Endothelial cell of umbilical vein (primary cell): ENCODE results near the gene TNFRSF12A.

ENCODE experiments used
- CTCF ChIP-seq, 2 donors: IDR thresholded peaks; 1 replicate in 1 of 2; 2 replicates in 1 of 2; pipeline ENCODE4 v1.5.1; 2011; ENCODE audit warnings: low read length in 2 of 2, mild to moderate bottlenecking in 2 of 2, moderate library complexity in 2 of 2, control low read depth in 1 of 2, inconsistent platforms in 1 of 2, low read depth in 1 of 2; ENCODE audit not compliant: insufficient read depth in 1 of 2; ENCODE audit errors: extremely low read depth in 1 of 2
- EZH2 ChIP-seq: IDR thresholded peaks from 2 replicates; pipeline ENCODE4 v1.6.1; 2012; ENCODE audit warnings: borderline replicate concordance, low read depth, mild to moderate bottlenecking, moderate library complexity, low read length, inconsistent platforms; ENCODE audit not compliant: severe bottlenecking
- FOS ChIP-seq: IDR thresholded peaks from 2 replicates; pipeline ENCODE4 v1.6.1; 2011; ENCODE audit warnings: mild to moderate bottlenecking, low read length, moderate library complexity, borderline replicate concordance; ENCODE audit not compliant: insufficient read depth
- MYC ChIP-seq: IDR thresholded peaks from one replicate; pipeline ENCODE4 v1.6.1; 2011; ENCODE audit warnings: mild to moderate bottlenecking, low read depth, low read length
- POLR2A ChIP-seq: IDR thresholded peaks from 2 replicates; pipeline ENCODE4 v1.6.1; 2012; ENCODE audit warnings: low read depth, mild to moderate bottlenecking, control low read depth, low read length

DNA sequence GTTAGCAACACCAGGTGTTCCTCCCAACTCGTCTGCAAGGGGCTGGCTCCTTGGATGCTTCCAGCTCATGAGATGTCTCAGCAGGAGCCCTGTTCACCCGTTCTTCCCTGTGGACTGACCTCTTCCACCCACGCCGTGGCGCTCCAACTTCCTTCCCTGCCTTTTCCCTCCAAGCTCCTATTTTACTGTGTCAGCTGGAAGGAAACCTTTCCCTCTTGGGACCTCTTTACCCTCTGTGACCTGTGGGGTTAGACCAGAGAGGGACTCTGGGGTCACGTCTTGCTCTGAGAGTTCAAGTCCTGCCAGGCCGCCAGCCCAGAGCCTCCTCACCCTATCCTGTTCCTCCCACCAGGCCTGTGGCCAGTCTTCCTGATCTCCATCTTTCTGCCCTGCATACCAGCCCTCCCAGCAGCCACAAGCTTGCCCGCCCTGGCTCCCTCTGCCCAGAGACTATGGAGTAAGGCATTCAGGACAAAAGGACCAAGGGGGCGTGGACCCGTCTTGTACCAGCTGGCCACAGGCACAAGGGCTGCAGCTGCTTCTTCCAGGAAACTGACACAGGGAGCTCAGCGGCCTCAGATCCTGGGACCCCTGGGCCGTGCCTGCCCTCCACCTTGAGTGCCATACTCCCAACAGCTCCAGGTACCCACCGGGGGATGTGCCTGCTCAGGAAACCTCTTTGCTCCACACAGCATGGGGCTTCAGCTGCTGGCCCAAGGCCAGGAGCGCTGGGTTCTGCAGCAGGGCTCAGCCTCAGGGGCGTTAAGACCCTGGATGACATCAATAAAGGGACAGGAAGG is 48.0 kb upstream of the TNFRSF12A start:
- TF ChIP-seq FOS, result no peak
- no peak for TF ChIP-seq MYC
- no peak for TF ChIP-seq CTCF (IDR thresholded peaks at IDR 0.05; ENCODE audit: extremely low read depth in 1 of 2, insufficient read depth in 1 of 2, low read depth in 1 of 2, low read length in 2 of 2)
- TF ChIP-seq POLR2A, result no peak
- TF ChIP-seq EZH2, result no peak
